ENCODE results near the gene DHX34.
A peak's percentile ranks its signal among the peaks of the same experiment; 100 is the strongest.
"Not testable (repeated sequence)": the region's sequence is repeated elsewhere in the genome, so short reads cannot be mapped to it uniquely, and the experiment has no call there.

DHX34 gene

DNA sequence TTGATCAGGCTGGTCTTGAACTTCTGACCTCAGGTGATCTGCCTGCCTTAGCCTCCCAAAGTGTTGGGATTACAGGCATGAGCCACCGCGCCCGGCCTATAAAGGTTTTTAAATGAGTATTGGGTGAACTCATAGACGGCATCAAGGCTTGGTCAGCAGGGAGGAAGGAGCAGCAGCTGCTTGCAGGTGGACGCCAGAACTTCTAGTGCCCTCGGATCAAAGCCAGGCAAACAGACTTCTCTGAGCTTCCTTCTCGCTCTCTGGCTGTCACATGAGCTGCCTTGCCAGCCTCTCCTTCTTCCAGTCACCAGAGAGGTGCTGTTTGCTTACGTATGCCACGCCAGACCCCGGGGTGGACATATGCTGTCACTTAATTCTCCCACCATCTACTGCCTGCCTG lies 16.3 kb downstream of the DHX34 start:
- DNase-seq, result not testable (repeated sequence)

DNA sequence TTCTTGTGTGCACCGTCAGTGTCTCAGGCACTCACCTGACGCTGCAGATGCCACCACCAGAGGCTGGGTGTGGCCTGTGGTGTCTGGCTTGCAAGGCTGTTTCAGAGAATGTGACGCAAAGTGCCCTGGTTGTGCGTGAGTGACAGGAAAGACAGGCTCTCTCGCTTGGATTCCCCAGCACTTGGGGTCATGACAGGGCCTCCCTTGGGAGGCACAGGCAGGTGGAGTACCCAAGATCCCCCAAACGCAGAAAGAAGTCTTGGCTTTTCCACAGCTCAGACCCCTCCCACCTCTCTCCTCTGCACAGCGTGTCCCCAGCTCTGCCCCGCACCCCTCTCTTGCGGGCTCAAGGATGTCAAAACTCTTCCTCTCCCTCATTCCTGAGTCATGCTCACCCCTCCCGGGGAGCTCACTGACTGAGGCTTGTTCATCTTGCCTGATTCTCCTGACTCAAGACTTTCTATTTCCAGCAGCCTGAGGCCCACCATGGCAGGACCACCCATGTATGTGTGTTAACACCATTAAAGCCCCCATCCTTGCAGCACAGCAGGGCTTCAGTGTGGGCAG lies 21.0 kb downstream of the DHX34 start:
- DNase-seq, result peak; percentile 80

DNA sequence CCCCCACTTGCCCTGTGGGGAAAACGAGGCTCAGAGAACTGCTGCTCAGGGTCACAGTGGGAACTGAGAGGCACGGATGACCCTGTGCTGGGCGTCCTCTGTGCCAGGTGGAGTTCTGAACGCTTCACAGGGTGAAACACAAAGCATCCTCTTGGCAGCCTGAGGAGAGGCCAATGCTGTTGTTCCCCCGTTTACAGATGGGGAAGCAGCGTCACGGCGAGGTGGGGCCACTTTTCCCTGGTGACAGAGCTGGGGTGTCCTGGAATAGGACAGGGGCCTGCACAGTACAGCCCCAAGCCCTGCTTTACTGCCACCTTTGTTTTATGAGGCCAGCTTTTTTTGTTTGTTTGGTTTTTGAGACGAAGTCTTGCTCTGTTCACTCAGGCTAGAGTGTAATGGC lies 22.1 kb downstream of the DHX34 start:
- DNase-seq, result no peak

DNA sequence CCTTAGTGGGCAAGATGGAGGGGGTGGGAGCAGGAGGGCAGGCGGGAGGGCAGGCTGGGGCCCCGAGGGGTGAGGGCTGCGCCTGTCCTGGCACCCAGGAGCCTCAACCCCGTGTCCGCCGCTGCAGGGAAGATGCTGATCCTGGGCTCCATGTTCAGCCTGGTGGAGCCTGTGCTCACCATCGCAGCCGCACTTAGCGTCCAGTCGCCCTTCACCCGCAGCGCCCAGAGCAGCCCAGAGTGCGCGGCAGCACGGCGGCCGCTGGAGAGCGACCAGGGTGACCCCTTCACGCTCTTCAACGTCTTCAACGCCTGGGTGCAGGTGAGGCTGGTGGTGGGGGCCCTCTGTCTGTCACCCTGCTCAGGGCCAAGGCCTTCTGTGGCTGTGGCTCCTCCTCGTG lies 23.5 kb downstream of the DHX34 start:
- DNase-seq, result no peak

DNA sequence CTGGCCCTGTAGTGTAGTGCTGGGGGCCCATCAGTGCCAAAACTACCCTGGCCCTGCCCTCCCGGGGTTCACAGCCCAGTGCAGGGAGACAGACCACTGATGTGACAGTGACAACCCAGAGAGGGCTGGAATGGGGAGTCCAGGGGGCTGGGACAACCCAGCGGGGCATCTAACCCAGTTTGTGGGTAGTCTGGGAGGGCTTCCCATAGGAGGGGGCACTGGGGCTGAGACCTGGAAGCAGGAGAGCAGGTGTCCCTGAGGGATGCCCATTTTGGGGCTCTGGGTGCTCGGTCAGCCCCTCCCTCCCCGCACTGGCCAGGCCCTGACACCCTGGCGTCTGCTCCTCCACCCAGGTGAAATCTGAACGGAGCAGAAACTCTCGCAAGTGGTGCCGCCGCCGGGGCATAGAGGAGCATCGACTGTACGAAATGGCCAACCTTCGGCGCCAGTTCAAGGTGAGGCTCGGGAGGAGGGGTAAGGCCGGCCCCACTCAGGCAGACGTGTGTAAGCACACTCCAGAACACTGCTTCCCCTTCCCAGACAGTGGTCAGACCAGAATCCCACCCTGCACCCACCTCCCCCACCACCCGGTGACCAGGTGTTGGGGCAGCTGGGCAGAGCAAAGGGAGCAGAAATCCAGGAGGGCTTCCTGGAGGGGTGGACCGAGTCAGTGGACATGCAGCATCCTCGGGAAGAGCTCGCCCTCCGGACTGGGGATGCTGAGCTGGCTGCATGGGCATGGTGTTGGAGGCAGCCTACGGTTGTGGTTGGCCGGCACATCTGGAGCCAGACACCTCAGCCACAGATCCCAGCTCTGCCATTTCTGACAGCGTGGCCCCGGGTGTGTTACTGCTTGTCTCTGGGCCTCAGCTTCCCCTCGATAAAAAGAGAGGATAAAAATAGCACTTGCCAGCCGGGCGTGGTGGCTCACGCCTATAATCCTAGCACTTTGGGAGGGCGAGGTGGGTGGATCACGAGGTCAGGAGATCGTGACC lies 24.4 kb downstream of the DHX34 start:
- DNase-seq, result no peak

DNA sequence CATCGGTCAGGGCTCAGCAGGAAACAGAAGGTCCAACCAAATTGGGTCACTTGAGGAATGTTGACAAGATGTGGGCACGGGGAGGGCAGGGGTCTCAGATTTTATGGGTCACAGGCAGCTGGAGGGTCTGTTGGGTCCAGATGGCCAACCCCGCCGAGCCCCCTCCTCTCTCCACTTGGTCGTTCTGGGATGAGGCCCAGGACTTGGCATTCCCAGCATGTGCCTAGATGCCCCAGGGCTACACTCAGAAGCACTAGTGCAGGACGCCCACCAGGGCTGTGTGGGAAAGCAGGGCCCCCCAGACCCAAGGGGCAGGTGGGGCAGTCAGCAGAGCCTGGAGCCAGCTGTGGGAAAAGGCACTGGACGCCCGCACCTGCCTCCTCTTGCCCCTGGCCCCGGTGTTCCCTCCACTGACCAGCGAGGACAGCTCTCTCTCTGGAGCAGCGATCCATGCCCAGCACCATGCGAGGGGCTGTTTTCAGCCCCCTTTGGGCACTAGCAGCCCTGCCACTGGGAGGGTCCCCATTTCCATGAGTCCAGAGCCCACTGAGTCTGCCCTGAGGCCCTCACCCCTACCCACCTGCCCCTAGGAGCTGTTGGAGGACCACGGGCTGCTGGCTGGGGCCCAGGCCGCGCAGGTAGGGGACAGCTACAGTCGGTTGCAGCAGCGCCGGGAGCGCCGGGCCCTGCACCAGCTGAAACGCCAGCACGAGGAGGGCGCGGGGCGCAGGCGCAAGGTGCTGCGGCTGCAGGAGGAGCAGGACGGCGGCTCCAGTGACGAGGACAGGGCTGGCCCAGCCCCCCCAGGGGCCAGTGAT lies 26.0 kb downstream of the DHX34 start:
- no peak for DNase-seq

DNA sequence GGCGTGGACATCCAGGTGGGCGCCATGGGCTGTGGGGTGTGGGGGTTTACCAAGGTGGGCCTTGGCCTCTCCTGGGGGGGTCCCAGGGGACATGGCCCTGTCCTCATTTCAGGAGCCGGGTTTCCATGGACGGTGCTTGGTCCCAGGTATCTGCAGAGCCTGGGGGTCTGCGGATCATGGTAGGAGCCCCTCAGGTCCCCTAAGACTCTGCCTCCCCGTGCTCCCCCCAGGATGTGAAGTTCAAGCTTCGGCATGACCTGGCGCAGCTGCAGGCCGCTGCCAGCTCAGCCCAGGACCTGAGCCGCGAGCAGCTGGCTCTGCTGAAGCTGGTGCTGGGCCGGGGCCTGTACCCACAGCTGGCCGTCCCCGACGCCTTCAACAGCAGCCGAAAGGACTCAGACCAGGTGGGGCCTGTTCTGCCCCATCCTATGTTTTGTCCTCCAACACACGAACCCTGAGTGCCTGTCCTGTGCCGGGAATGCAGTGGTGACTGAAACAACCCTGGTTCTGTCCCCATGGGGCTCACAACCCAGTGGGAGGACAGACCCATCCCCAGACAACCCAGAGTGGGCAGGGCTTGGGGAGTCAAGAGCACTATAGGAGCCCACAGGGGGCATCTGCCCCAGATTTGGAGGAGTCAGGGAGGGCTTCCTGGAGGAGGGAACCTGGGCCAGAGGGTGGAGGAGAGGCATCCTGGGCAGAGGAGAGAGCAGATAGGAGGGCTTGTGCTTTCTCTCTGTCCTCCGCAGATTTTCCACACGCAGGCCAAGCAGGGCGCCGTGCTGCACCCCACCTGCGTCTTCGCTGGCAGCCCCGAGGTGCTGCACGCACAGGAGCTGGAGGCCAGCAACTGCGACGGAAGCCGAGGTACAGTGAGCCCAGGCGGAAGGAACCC lies 26.8 kb downstream of the DHX34 start:
- DNase-seq, result no peak

DNA sequence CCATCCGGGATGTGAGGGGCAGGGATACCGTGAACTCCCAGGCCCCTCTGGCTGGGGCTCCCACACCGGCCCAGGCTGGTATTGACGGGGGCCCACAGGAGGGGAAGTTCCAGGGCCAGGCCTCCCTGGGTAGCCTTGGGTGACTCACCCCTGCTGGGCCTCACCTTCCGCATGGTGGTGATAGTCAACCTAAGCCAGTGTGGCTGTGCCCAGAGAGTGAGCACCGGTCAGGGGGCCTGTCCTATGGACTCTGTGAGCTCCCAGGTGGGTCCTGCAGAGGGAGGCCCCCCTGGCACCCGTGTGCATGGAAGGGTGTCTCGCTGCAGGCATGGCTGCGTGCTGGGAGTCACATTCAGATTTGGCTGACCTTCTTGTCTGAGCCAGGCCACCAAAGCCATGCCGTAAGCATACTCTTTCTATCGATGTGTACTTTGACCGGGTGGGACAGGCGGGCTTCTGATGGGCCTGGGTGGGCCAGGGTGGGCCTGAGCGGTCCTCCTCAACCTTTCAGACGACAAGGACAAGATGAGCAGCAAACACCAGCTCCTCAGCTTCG lies 27.6 kb downstream of the DHX34 start:
- DNase-seq, result no peak

DNA sequence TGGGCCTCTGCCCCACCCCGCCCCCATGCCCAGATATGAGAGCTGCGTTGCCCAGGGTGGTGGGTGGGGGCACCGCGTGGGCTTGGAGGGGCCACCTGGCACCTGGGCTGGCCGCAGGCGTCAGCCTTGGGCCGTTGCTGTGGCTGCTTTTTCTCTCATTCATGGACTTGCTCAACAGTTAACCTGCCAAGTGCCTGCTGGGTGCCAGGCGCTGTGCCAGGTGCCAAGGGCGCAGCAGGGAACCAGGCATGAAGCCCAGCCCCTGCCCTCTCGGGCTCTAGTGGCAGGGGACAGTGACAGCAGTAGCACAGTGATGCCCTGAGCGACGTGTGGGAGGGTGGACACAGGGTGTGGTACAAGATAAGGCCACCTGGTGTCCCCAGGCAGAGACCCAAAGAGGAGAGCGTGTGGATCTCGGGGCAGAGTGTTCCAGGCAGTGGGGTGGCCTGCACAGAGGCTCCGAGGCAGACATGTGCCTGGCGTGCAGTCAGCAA lies 28.1 kb downstream of the DHX34 start:
- DNase-seq, result no peak

DNA sequence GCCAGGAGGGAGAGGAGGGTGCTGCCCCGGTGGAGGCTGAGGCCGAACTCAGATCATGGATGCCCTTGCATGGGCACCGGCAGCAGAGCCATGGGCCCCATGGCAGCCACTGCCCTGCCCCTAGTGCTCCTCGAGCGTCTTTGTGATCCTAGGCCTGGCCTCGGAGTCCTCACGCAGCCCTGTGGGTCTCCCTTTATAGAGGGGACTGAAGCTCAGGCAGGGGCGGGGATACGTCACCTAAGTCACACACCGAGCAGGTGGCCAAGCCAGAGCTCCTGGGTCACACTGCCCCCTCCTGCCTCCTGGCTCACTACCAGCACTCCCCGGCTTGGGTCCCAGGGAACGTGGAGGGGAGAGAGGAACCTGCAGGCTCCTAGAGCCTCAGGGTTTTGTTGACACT lies 28.7 kb downstream of the DHX34 start:
- DNase-seq, result no peak

DNA sequence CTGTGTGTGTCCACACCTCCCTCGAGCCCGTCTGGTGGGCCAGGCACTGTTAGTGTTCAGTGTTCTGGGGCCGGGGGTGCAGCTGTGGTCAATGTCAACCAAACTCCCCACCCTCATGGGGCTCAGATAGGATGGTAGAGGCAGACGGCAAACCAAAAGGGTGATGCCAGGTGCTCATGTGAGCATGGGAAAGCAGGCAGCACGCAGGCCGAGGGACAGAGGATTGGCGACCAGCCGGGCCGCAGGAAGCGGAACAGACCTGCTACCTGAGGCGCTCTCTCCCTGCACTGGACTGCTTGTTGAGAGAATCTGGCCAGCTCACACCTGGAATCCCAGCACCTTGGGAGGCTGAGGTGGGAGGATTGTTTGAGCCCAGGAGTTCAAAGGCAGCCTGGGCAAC lies 29.1 kb downstream of the DHX34 start:
- DNase-seq, result no peak

DNA sequence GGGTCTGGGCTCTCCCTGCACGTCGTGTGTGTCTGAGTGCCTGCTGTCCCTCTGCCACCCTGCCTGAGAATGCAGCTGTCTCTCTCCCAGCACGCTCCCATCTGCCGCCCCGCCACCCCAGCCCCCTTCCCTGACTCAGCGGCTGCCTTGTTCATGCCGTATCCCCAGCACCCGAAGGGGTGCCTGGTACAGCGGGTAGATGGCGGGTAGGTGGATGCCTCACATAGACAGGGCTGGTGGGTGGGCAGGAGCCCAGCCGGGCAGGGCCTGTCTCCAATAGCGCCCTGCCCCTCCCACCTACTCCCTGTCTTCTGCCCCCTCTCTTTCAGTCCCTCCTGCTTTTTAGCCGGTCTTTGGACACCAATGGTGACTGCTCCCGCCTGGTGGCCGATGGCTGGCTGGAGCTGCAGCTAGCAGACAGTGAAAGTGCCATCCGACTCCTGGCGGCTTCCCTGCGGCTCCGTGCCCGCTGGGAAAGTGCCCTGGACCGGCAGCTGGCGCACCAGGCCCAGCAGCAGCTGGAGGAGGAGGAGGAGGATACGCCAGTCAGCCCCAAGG lies 30.3 kb downstream of the DHX34 start:
- no peak for DNase-seq

DNA sequence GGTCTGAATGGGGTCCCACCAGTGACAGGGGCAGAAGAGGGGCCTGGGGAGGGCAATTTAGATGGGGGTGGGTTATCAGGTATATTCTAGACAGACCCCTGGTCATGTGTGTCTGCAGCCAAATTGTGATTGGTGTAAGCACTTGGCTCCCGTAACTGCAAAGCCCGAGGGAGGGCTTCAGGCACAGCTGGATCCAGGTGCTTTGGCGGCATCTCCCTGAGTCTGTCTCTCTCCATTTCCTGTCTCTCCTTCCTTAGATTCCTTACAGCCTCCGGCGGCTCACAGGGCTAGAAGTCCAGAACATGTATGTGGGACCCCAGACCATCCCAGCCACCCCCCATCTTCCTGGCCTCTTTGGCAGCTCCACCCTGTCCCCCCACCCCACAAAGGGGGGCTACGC lies 31.4 kb downstream of the DHX34 start:
- DNase-seq, result no peak

DNA sequence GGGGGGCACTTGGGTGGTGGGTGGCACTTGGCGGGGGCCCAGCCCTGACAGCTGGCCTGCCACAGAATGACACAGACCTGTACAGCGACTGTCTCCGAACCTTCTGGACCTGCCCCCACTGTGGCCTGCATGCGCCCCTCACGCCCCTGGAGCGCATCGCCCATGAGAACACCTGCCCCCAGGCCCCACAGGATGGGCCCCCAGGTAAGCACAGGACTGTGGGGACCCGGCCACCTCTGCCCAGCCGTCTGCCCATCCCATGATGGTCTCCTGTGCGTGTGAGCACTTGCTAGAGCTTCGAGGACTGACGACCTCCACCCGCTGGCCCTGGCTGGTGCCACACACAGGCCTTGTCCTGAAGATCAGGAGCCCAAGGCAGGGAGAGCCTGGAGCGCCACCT lies 32.0 kb downstream of the DHX34 start:
- DNase-seq, result no peak

DNA sequence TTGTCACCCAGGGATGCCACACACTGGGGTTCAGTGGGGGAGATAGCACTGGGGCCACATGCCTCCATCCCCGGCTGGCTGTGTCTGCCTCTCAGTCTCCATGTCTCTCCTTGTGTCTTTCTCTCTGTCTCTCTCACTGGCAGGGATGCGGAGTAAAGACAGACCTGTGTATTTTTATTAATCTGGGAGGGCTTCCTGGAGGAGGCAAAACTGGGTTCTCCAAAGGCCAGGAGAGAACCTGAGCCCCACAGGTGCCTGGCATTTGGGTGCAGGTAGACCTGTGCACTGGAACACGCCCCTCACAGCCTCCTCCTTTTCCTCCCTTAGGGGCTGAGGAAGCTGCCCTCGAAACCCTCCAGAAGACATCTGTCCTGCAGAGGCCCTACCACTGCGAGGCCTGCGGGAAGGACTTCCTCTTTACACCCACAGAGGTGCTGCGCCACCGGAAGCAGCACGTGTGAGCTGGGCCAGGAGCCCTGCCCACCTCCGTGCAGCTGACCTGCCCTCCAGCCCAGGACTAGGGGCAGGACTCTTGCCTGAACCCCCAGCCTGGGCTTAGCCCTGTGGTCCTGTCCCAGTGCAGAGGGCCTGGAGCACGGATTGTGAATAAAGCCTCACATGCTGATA lies 32.7 kb downstream of the DHX34 start:
- DNase-seq, result peak; percentile 70

DNA sequence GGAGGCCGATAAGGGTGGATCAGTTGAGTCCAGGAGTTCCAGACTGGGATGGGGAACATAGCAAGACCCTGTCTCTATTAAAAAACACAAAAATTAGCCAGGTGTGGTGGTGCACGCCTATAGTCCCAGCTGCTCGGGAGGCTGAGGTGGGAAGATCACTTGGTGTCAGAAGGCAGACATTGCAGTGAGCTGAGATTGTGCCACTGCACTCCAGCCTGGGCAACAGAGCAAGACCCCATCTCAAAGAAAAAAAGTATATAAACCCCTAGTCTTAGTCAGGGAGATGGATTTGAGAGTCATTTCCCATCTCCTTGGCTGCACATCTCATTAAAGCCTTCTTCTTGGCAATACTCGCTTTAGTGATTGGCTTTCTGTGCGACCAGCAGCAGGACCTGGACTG lies 34.8 kb downstream of the DHX34 start:
- not testable (repeated sequence) for DNase-seq

DNA sequence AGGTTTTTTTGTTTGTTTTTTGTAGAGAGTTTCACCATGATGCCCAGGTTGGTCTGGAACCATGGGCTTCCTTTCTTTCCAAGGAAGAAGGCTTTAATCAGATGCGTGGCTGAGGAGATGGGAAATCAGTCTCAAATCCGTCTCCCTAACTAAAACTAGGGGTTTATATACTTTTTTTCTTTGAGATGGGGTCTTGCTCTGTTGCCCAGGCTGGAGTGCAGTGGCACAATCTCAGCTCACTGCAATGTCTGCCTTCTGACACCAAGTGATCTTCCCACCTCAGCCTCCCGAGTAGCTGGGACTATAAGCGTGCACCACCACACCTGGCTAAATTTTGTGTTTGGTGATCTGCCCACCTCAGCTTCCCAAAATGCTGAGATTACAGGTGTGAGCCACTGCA lies 35.4 kb downstream of the DHX34 start:
- DNase-seq, result not testable (repeated sequence)

DNA sequence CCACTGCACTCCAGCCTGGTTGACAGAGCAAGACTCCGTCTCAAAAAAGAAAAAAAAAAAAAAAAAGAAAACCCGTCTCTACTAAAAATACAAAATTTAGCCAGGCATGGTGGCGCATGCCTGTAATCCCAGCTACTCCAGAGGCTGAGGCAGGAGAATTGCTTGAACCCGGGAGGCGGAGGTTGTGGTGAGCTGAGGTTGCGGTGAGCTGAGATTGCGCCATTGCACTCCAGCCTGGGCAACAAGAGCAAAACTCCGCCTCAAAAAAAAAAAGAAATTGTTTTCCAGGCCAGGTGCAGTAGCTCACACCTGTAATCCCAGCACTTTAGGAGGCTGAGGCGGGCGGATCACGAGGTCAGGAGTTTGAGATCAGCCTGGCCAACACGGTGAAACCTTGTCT lies 37.5 kb downstream of the DHX34 start:
- not testable (repeated sequence) for DNase-seq

DNA sequence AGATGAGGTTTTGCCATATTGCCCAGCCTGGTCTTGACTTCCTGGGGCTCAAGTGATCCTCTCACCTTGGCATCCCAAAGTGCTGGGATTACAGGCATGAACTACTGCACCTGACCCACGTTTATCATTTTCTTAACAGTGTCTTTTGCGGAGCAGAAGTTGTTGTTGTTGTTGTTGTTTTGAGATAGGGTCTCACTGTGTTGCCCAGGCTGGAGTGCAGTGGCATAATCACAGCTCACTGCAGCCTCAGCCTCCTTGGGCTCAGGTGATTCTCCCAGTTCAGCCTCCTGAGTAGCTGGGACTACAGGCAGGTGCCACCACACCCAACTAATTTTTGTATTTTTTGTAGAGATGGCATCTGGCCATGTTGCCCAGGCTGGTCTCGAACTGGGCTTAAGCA lies 38.5 kb downstream of the DHX34 start:
- DNase-seq, result not testable (repeated sequence)

DNA sequence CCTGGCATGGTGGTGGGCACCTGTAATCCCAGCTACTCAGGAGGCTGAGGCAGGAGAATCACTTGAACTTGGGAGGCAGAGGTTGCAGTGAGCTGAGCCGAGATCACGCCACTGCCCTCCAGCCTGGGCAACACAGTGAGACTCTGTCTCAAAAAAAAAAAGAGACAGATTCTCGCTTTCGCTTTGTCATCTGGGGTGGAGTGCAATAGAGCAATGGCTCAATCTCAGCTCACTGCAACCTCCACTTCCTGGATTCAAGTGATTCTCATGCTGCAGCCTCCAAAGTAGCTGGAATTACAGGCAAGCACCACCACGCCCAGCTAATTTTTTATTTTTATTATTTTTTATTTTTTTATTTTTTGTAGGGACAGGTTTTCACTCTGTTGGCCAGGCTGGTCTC lies 39.6 kb downstream of the DHX34 start:
- DNase-seq, result peak; percentile 56

DNA sequence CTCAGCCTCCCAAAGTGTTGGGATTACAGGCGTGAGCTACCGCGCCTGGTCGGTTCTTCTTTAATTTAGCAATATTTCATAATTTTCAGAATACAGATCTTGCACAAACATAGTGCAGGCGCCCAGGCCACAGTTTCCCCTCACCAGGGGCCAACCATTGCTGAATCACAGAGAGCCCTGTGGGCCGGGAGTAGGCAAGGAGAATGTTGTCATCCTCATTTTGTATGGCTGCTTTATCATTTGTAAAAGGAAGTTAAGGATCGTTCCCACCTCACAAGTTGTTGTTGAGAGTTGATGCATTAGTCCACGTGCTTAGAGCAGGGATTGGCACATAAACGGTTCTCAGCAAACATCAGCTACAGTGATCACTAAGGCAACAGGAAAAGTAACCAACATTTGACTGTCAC lies 40.0 kb downstream of the DHX34 start:
- peak; percentile 96 for DNase-seq
